WTC11 (cell line): ENCODE measurements around the gene LRP3. TPM values are rescaled to one million over a fixed set of nuclear protein-coding genes. Genes with fewer than 3 reads are reported as not detected.

ENCODE experiments used
- ATF1 ChIP-seq: sonication (generic); formaldehyde crosslinking; IDR thresholded peaks from 2 replicates; pipeline ENCODE4 v1.8.1; 2023; ENCODE audit warnings: mild to moderate bottlenecking, moderate library complexity, missing genetic modification reagents
- CREB1 ChIP-seq: sonication (generic); formaldehyde crosslinking; IDR thresholded peaks from 2 replicates; pipeline ENCODE4 v1.8.0; 2023; ENCODE audit warnings: mild to moderate bottlenecking, missing genetic modification reagents
- ETV6 ChIP-seq: sonication (generic); formaldehyde crosslinking; IDR thresholded peaks from 2 replicates; pipeline ENCODE4 v1.8.1; 2022; ENCODE audit warnings: mild to moderate bottlenecking, missing genetic modification reagents
- FOXJ3 ChIP-seq: sonication (generic); formaldehyde crosslinking; IDR thresholded peaks from 2 replicates; pipeline ENCODE4 v1.9.0; 2021; ENCODE audit warnings: missing genetic modification reagents, mild to moderate bottlenecking, borderline replicate concordance
- GRHL2 ChIP-seq: fragments of 250-450 bp; sonication (Bioruptor Pico); IDR thresholded peaks from 2 replicates; pipeline ENCODE4 v1.8.0; 2022; ENCODE audit warnings: mild to moderate bottlenecking, moderate library complexity; ENCODE audit not compliant: insufficient replicate concordance, severe bottlenecking
- HMGA2 ChIP-seq: fragments of 250-450 bp; sonication (Bioruptor Pico); IDR thresholded peaks from 2 replicates; pipeline ENCODE4 v1.4.0; 2021; ENCODE audit warnings: mild to moderate bottlenecking, moderate library complexity
- KAT7 ChIP-seq: sonication (generic); formaldehyde crosslinking; IDR thresholded peaks from 2 replicates; pipeline ENCODE4 v1.8.1; 2023; ENCODE audit warnings: missing genetic modification reagents, mild to moderate bottlenecking, borderline replicate concordance
- MXD4 ChIP-seq: fragments of 250-450 bp; sonication (Bioruptor Pico); IDR thresholded peaks from 2 replicates; pipeline ENCODE4 v1.8.0; 2021; ENCODE audit warnings: mild to moderate bottlenecking, moderate library complexity, borderline replicate concordance
- MYBL2 ChIP-seq: sonication (generic); formaldehyde crosslinking; IDR thresholded peaks from 2 replicates; pipeline ENCODE4 v1.8.1; 2023; ENCODE audit warnings: mild to moderate bottlenecking, moderate library complexity, missing genetic modification reagents
- NFYB ChIP-seq: sonication (generic); formaldehyde crosslinking; conservative IDR thresholded peaks from 2 replicates; pipeline ENCODE4 v1.8.0; 2022; ENCODE audit warnings: low read depth, missing genetic modification reagents
- NR2C2 ChIP-seq: sonication (generic); formaldehyde crosslinking; IDR thresholded peaks from 2 replicates; pipeline ENCODE4 v1.8.0; 2022; ENCODE audit warnings: mild to moderate bottlenecking, missing genetic modification reagents
- NR3C1 ChIP-seq: sonication (generic); formaldehyde crosslinking; conservative IDR thresholded peaks from 2 replicates; pipeline ENCODE4 v1.8.1; 2023; ENCODE audit warnings: low read depth, mild to moderate bottlenecking, missing genetic modification reagents
- RELA ChIP-seq: sonication (generic); formaldehyde crosslinking; IDR thresholded peaks from 2 replicates; pipeline ENCODE4 v1.8.1; 2022; ENCODE audit warnings: missing genetic modification reagents, mild to moderate bottlenecking, borderline replicate concordance
- SMAD3 ChIP-seq: sonication (generic); formaldehyde crosslinking; IDR thresholded peaks from 2 replicates; pipeline ENCODE4 v1.8.0; 2022; ENCODE audit warnings: missing genetic modification reagents, mild to moderate bottlenecking, borderline replicate concordance
- SP1 ChIP-seq: sonication (generic); formaldehyde crosslinking; conservative IDR thresholded peaks from 2 replicates; pipeline ENCODE4 v1.8.1; 2022; ENCODE audit warnings: missing genetic modification reagents
- ZNF138 ChIP-seq: sonication (generic); formaldehyde crosslinking; conservative IDR thresholded peaks from 2 replicates; pipeline ENCODE4 v1.8.1; 2022; ENCODE audit warnings: mild to moderate bottlenecking, moderate library complexity, missing genetic modification reagents
- ZNF416 ChIP-seq: fragments of 250-450 bp; sonication (Bioruptor Pico); IDR thresholded peaks from 2 replicates; pipeline ENCODE4 v1.9.0; 2021; ENCODE audit warnings: mild to moderate bottlenecking, inconsistent platforms
- ZNF423 ChIP-seq: fragments of 250-450 bp; sonication (Bioruptor Pico); IDR thresholded peaks from 2 replicates; pipeline ENCODE4 v2.1.2; 2022; ENCODE audit warnings: mild to moderate bottlenecking, moderate library complexity
- total RNA-seq: library from RNA; stranded (reverse); gene quantifications from 3 replicates; pipeline ENCODE4 v1.2.3, GENCODE V29; 2021
- TF ChIP-seq, protein P1 (sequence below): sonication (generic); formaldehyde crosslinking; IDR thresholded peaks from 2 replicates; pipeline ENCODE4 v1.8.0; 2022; ENCODE audit warnings: mild to moderate bottlenecking, missing genetic modification reagents
- TF ChIP-seq, protein P2 (sequence below): fragments of 250-450 bp; sonication (Bioruptor Pico); conservative IDR thresholded peaks from 2 replicates; pipeline ENCODE4 v1.9.0; 2021; ENCODE audit warnings: mild to moderate bottlenecking
- TF ChIP-seq, protein P3 (sequence below): sonication (generic); formaldehyde crosslinking; IDR thresholded peaks from 2 replicates; pipeline ENCODE4 v1.8.1; 2023; ENCODE audit warnings: mild to moderate bottlenecking, moderate library complexity, missing genetic modification reagents
- TF ChIP-seq, protein P4 (sequence below): sonication (generic); formaldehyde crosslinking; IDR thresholded peaks from 2 replicates; pipeline ENCODE4 v1.8.1; 2022; ENCODE audit warnings: mild to moderate bottlenecking, moderate library complexity, missing genetic modification reagents
- TF ChIP-seq, protein P5 (sequence below): sonication (generic); formaldehyde crosslinking; IDR thresholded peaks from 2 replicates; pipeline ENCODE4 v1.8.1; 2023; ENCODE audit warnings: mild to moderate bottlenecking, missing genetic modification reagents
- TF ChIP-seq, protein P6 (sequence below): sonication (generic); formaldehyde crosslinking; IDR thresholded peaks from 2 replicates; pipeline ENCODE4 v1.8.0; 2022; ENCODE audit warnings: mild to moderate bottlenecking, missing genetic modification reagents
- TF ChIP-seq, protein P7 (sequence below): sonication (generic); formaldehyde crosslinking; IDR thresholded peaks from 2 replicates; pipeline ENCODE4 v1.8.1; 2022; ENCODE audit warnings: mild to moderate bottlenecking, missing genetic modification reagents, moderate library complexity, borderline replicate concordance
- TF ChIP-seq, protein P8 (sequence below): sonication (generic); formaldehyde crosslinking; IDR thresholded peaks from 2 replicates; pipeline ENCODE4 v1.8.1; 2023; ENCODE audit warnings: mild to moderate bottlenecking, missing genetic modification reagents, moderate library complexity
- TF ChIP-seq, protein P9 (sequence below): fragments of 250-450 bp; sonication (Bioruptor Pico); IDR thresholded peaks from 2 replicates; pipeline ENCODE4 v2.1.2; 2022; ENCODE audit warnings: mild to moderate bottlenecking, moderate library complexity

LRP3 gene
- total RNA-seq, 1 experiment from 2014 or later = 47.0 TPM

DNA sequence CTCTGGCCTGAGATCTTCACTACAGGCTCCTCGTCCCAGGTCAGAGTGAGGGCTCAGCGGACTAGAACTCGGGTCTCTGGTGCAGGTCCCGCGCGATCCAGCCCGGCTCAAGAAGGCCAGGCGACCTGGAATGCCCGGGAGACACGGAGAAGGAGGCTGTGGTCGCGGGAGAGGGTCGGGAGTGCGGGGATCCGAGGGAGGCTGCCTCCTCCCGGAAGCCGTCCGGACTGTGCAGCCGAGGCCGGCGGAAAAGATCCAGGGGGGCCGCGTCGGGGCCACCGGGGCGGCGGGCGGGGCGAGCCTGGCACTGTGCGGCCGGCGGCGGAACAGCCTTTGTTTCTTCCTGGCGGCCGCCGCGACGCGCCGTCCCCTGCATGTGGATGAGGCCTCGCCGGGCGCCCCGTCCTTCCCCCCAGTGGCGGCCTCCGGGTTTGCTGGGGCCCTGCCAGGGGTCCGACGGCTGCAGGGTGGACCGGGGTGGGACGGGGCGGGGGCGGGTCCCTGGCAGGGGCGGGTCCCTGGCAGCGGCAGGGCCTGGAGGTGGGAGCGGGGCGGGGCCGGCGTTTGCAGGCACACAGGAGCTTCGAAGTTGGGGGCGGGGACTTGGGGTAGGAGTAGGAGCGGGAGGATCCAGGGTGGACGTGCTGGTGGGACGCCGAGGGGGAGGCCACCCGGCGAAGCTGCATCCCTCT is 32.6 kb downstream of the LRP3 start (continued):
- TF ChIP-seq, protein P1, sequence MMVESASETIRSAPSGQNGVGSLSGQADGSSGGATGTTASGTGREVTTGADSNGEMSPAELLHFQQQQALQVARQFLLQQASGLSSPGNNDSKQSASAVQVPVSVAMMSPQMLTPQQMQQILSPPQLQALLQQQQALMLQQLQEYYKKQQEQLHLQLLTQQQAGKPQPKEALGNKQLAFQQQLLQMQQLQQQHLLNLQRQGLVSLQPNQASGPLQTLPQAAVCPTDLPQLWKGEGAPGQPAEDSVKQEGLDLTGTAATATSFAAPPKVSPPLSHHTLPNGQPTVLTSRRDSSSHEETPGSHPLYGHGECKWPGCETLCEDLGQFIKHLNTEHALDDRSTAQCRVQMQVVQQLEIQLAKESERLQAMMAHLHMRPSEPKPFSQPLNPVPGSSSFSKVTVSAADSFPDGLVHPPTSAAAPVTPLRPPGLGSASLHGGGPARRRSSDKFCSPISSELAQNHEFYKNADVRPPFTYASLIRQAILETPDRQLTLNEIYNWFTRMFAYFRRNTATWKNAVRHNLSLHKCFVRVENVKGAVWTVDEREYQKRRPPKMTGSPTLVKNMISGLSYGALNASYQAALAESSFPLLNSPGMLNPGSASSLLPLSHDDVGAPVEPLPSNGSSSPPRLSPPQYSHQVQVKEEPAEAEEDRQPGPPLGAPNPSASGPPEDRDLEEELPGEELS (CRISPR knock-in tag) = no peak
- TF ChIP-seq, protein P2, sequence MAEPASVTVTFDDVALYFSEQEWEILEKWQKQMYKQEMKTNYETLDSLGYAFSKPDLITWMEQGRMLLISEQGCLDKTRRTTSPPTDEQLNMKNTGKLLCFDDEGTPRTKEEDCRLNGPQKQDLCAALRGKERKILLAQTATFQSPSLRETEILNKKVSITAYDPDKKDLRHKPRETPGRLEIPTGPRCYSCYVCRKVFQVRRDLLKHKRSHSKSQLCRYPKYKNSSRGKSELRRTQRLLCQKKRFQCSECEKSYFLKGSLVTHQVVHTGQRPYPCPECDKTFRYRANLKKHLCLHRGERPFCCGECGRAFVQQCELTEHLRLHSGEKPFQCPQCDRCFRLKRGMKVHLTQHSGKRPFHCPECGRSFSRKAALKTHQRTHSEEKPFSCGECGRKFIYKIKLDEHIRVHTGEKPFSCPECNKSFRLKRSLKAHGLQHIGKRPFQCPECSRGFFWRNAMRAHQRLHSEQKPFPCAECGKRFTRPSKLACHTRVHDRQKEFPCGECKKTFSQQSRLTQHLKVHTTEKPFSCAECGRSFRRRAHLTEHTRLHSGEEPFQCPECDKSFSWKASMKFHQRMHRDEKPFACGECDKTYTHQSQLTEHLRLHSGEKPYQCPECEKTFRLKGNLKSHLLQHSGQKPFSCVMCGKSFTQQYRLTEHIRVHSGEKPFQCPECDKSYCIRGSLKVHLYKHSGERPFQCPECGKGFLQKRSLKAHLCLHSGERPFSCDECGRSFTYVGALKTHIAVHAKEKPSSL (CRISPR knock-in tag) = no peak
- TF ChIP-seq, protein P3, sequence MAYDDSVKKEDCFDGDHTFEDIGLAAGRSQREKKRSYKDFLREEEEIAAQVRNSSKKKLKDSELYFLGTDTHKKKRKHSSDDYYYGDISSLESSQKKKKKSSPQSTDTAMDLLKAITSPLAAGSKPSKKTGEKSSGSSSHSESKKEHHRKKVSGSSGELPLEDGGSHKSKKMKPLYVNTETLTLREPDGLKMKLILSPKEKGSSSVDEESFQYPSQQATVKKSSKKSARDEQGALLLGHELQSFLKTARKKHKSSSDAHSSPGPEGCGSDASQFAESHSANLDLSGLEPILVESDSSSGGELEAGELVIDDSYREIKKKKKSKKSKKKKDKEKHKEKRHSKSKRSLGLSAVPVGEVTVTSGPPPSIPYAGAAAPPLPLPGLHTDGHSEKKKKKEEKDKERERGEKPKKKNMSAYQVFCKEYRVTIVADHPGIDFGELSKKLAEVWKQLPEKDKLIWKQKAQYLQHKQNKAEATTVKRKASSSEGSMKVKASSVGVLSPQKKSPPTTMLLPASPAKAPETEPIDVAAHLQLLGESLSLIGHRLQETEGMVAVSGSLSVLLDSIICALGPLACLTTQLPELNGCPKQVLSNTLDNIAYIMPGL (CRISPR knock-in tag) = no peak
- TF ChIP-seq ZNF423 (peak; percentile 34), MXD4 (CRISPR knock-in tag) (no peak), KAT7 (no peak), RELA (CRISPR knock-in tag) (no peak), NR2C2 (no peak), MYBL2 (CRISPR knock-in tag) (0 out of 2 replicates have a peak, but pooled peaks have one; percentile 44), ZNF416 (no peak), ATF1 (CRISPR knock-in tag) (no peak), HMGA2 (CRISPR knock-in tag) (no peak), ZNF138 (CRISPR knock-in tag) (no peak), SP1 (CRISPR knock-in tag) (peak; percentile 54; the same call in 1 of the 2 replicates), ETV6 (CRISPR knock-in tag) (no peak), FOXJ3 (no peak), GRHL2 (CRISPR knock-in tag) (no peak), SMAD3 (CRISPR knock-in tag) (no peak), CREB1 (CRISPR knock-in tag) (no peak), NR3C1 (CRISPR knock-in tag) (no peak), NFYB (no peak)
- TF ChIP-seq, protein P4, sequence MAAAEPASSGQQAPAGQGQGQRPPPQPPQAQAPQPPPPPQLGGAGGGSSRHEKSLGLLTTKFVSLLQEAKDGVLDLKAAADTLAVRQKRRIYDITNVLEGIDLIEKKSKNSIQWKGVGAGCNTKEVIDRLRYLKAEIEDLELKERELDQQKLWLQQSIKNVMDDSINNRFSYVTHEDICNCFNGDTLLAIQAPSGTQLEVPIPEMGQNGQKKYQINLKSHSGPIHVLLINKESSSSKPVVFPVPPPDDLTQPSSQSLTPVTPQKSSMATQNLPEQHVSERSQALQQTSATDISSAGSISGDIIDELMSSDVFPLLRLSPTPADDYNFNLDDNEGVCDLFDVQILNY (CRISPR knock-in tag) = no peak
- TF ChIP-seq, protein P5, sequence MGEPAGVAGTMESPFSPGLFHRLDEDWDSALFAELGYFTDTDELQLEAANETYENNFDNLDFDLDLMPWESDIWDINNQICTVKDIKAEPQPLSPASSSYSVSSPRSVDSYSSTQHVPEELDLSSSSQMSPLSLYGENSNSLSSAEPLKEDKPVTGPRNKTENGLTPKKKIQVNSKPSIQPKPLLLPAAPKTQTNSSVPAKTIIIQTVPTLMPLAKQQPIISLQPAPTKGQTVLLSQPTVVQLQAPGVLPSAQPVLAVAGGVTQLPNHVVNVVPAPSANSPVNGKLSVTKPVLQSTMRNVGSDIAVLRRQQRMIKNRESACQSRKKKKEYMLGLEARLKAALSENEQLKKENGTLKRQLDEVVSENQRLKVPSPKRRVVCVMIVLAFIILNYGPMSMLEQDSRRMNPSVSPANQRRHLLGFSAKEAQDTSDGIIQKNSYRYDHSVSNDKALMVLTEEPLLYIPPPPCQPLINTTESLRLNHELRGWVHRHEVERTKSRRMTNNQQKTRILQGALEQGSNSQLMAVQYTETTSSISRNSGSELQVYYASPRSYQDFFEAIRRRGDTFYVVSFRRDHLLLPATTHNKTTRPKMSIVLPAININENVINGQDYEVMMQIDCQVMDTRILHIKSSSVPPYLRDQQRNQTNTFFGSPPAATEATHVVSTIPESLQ (CRISPR knock-in tag) = no peak
- TF ChIP-seq, protein P6, sequence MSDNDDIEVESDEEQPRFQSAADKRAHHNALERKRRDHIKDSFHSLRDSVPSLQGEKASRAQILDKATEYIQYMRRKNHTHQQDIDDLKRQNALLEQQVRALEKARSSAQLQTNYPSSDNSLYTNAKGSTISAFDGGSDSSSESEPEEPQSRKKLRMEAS = peak; percentile 15; the same call in 1 of the 2 replicates
- TF ChIP-seq, protein P7, sequence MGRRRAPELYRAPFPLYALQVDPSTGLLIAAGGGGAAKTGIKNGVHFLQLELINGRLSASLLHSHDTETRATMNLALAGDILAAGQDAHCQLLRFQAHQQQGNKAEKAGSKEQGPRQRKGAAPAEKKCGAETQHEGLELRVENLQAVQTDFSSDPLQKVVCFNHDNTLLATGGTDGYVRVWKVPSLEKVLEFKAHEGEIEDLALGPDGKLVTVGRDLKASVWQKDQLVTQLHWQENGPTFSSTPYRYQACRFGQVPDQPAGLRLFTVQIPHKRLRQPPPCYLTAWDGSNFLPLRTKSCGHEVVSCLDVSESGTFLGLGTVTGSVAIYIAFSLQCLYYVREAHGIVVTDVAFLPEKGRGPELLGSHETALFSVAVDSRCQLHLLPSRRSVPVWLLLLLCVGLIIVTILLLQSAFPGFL (CRISPR knock-in tag) = no peak
- TF ChIP-seq, protein P8, sequence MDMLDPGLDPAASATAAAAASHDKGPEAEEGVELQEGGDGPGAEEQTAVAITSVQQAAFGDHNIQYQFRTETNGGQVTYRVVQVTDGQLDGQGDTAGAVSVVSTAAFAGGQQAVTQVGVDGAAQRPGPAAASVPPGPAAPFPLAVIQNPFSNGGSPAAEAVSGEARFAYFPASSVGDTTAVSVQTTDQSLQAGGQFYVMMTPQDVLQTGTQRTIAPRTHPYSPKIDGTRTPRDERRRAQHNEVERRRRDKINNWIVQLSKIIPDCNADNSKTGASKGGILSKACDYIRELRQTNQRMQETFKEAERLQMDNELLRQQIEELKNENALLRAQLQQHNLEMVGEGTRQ = no peak
- TF ChIP-seq, protein P9, sequence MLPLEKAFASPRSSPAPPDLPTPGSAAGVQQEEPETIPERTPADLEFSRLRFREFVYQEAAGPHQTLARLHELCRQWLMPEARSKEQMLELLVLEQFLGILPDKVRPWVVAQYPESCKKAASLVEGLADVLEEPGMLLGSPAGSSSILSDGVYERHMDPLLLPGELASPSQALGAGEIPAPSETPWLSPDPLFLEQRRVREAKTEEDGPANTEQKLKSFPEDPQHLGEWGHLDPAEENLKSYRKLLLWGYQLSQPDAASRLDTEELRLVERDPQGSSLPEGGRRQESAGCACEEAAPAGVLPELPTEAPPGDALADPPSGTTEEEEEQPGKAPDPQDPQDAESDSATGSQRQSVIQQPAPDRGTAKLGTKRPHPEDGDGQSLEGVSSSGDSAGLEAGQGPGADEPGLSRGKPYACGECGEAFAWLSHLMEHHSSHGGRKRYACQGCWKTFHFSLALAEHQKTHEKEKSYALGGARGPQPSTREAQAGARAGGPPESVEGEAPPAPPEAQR = no peak
